Measurements from ENCODE around the gene FES. TPM values are rescaled to one million over a fixed set of nuclear protein-coding genes. Genes with fewer than 3 reads are reported as not detected.

FES gene
- total RNA-seq, 1 experiment from 2014 or later = 6.7 TPM

GRCh38 chr15:90909976-90910375, 25.7 kb downstream of the FES start:
- no peak overlapping the region for H3K4me3 Mint-ChIP-seq
- H2AFZ ChIP-seq (ENCODE audit: low read length) = no peak overlapping the region
- no peak overlapping the region for H4K8ac ChIP-seq (replicated peaks; ENCODE audit: insufficient read length, low read depth, low read length)
- H3K23ac ChIP-seq (ENCODE audit: insufficient read length, low read depth, low read length) = no peak overlapping the region
- H3K23me2 ChIP-seq (ENCODE audit: insufficient read length, low read depth, low read length, poor library complexity, severe bottlenecking) = no peaks in the 10 kb centered on the region
- H3K4me2 ChIP-seq (ENCODE audit: insufficient read depth, insufficient read length, low read length) = no peak overlapping the region
- no peak overlapping the region for H3K27ac Mint-ChIP-seq
- H3K27ac ChIP-seq (ENCODE audit: insufficient read length, low read depth, low read length) = no peak overlapping the region
- H3K79me2 ChIP-seq (ENCODE audit: insufficient read depth, low read length) = no peaks in the 10 kb centered on the region
- no peaks in the 10 kb centered on the region for H3K27me3 ChIP-seq (ENCODE audit: insufficient read depth, low read length)
- H3K14ac ChIP-seq (ENCODE audit: insufficient read depth, low read length) = no peak overlapping the region
- H4K91ac ChIP-seq (ENCODE audit: insufficient read length, low read depth, low read length) = no peak overlapping the region
- H2BK5ac ChIP-seq (ENCODE audit: insufficient read length, low read length) = no peak overlapping the region
- H3K9me3 ChIP-seq (ENCODE audit: control insufficient read depth, low read depth, low read length) = no peaks in the 10 kb centered on the region
- H3K56ac ChIP-seq (ENCODE audit: insufficient read length, low read depth, low read length) = no peak overlapping the region
- no peak overlapping the region for H4K5ac ChIP-seq (ENCODE audit: insufficient read length, low read depth, low read length)
- H3K4ac ChIP-seq (ENCODE audit: low read depth, low read length) = no peak overlapping the region
- H3K18ac ChIP-seq (ENCODE audit: insufficient read length, low read depth, low read length) = no peak overlapping the region
- H2BK12ac ChIP-seq (ENCODE audit: insufficient read length, low read depth, low read length) = no peak overlapping the region
- no CpG with 5 or more reads among the region's 8 CpGs for WGBS (ENCODE audit: extremely low coverage, insufficient read length, low lambda C conversion rate)
- H3T11ph ChIP-seq (ENCODE audit: low read length) = no peak overlapping the region
- peaks cover 1% of the 10 kb centered on the region; the same call in 1 of the 2 replicates for H3K27me3 Mint-ChIP-seq (ENCODE audit: low read depth)
- DNase-seq = no peak
- H2BK15ac ChIP-seq (ENCODE audit: low read depth, low read length) = no peak overlapping the region
- TF ChIP-seq CTCF (conservative IDR thresholded peaks at IDR 0.05) = no peak
- H3K9ac ChIP-seq (ENCODE audit: extremely low read depth, insufficient read length, low read length) = no peak overlapping the region
- no peaks in the 10 kb centered on the region for H4K20me1 ChIP-seq (ENCODE audit: control insufficient read depth, insufficient read depth, insufficient read length)
- H3K36me3 Mint-ChIP-seq (ENCODE audit: insufficient read depth in 1 of 3, low read depth in 3 of 3) = peaks cover 10 to 51% (median 19%) of the 10 kb centered on the region in 3 experiments
- H2BK20ac ChIP-seq (ENCODE audit: low read depth, low read length, poor library complexity, severe bottlenecking) = no peak overlapping the region
- no peak overlapping the region for H2BK120ac ChIP-seq (ENCODE audit: low read depth, low read length, poor library complexity, severe bottlenecking)
- no peaks in the 10 kb centered on the region for H3K79me1 ChIP-seq (ENCODE audit: insufficient read depth, low read depth, low read length, poor library complexity, severe bottlenecking)
- H2AK5ac ChIP-seq (ENCODE audit: insufficient read length, low read length) = no peak overlapping the region
- H3K4me1 ChIP-seq (ENCODE audit: insufficient read depth, low read length) = no peaks in the 10 kb centered on the region
- no peaks in the 10 kb centered on the region for H3K9me3 Mint-ChIP-seq
- H3K4me1 Mint-ChIP-seq = no peaks in the 10 kb centered on the region

Measured in H9 (cell line).